Liver (tissue), 9 donors: ENCODE data around the gene PPP2R5A. TPM values are rescaled to one million over a fixed set of nuclear protein-coding genes. Genes with fewer than 3 reads are reported as not detected.

Experiments
- DNase-seq: peaks from one replicate; pipeline ENCODE4 v3.0.0-alpha.2; 2017; ENCODE audit warnings: low spot score
- H3K27ac ChIP-seq, 2 donors: one replicate each; pipeline ENCODE4 v1.7.0; 2013; ENCODE audit warnings: inconsistent platforms in 2 of 2, low read length in 2 of 2, control low read depth in 1 of 2, low read depth in 1 of 2, mild to moderate bottlenecking in 1 of 2
- H3K27me3 ChIP-seq, 4 donors: one replicate each; pipeline versions ENCODE4 v1.6.1 to v1.7.0; 2013; ENCODE audit warnings: low read length in 3 of 4, inconsistent platforms in 1 of 4, mild to moderate bottlenecking in 1 of 4, moderate library complexity in 1 of 4; ENCODE audit not compliant: control insufficient read depth in 4 of 4, insufficient read depth in 4 of 4
- H3K36me3 ChIP-seq, 4 donors: one replicate each; pipeline versions ENCODE4 v1.6.1 to v1.7.0; 2013; ENCODE audit warnings: low read length in 3 of 4, mild to moderate bottlenecking in 3 of 4, low read depth in 1 of 4, moderate library complexity in 1 of 4; ENCODE audit not compliant: control insufficient read depth in 4 of 4, insufficient read depth in 3 of 4
- H3K4me1 ChIP-seq, 4 donors: one replicate each; pipeline versions ENCODE4 v1.6.1 to v1.7.0; 2013; ENCODE audit warnings: low read length in 3 of 4, mild to moderate bottlenecking in 3 of 4, moderate library complexity in 1 of 4; ENCODE audit not compliant: control insufficient read depth in 4 of 4, insufficient read depth in 4 of 4
- H3K4me3 ChIP-seq, 3 donors: one replicate each; pipeline versions ENCODE4 v1.6.1 to v1.7.0; 2013; ENCODE audit warnings: low read length in 3 of 3, control low read depth in 1 of 3, low read depth in 1 of 3, mild to moderate bottlenecking in 1 of 3
- H3K9ac ChIP-seq, 2 donors: one replicate each; pipeline ENCODE4 v1.7.0; 2013; ENCODE audit warnings: low read length in 2 of 2, mild to moderate bottlenecking in 2 of 2, moderate library complexity in 2 of 2, control low read depth in 1 of 2, low read depth in 1 of 2
- H3K9me3 ChIP-seq, 4 donors: one replicate each; pipeline versions ENCODE4 v1.6.1 to v1.7.0; 2013; ENCODE audit warnings: low read length in 3 of 4; ENCODE audit not compliant: control insufficient read depth in 4 of 4
- EGR1 ChIP-seq, 2 donors: IDR thresholded peaks; 2 replicates each; pipeline ENCODE4 v1.6.1; 2016 to 2018; ENCODE audit warnings: antibody characterized with exemption in 2 of 2, low read depth in 2 of 2
- FOXA1 ChIP-seq: IDR thresholded peaks from 2 replicates; pipeline ENCODE4 v1.6.1; 2016; ENCODE audit warnings: antibody characterized with exemption
- FOXA2 ChIP-seq: IDR thresholded peaks from 2 replicates; pipeline ENCODE4 v1.6.1; 2016; ENCODE audit warnings: antibody characterized with exemption
- GABPA ChIP-seq, 2 donors: IDR thresholded peaks in 1 of 2; conservative IDR thresholded peaks in 1 of 2; 2 replicates each; pipeline ENCODE4 v1.6.1; 2016; ENCODE audit warnings: antibody characterized with exemption in 2 of 2, mild to moderate bottlenecking in 1 of 2, moderate library complexity in 1 of 2
- HNF4A ChIP-seq, 2 donors: conservative IDR thresholded peaks; 2 replicates each; pipeline ENCODE4 v1.6.1; 2016; ENCODE audit warnings: antibody characterized with exemption in 2 of 2, mild to moderate bottlenecking in 2 of 2
- HNF4G ChIP-seq: IDR thresholded peaks from 2 replicates; pipeline ENCODE4 v1.6.1; 2016; ENCODE audit warnings: antibody characterized with exemption
- JUND ChIP-seq, 2 donors: IDR thresholded peaks; 2 replicates each; pipeline ENCODE4 v1.6.1; 2016; ENCODE audit warnings: antibody characterized with exemption in 2 of 2
- NR2F2 ChIP-seq: IDR thresholded peaks from 2 replicates; pipeline ENCODE4 v1.6.1; 2016; ENCODE audit warnings: antibody characterized with exemption
- RAD21 ChIP-seq, 2 donors: IDR thresholded peaks; 2 replicates each; pipeline ENCODE4 v1.6.1; 2016; ENCODE audit warnings: antibody characterized with exemption in 2 of 2, mild to moderate bottlenecking in 2 of 2
- RXRA ChIP-seq, 2 donors: IDR thresholded peaks; 2 replicates each; pipeline ENCODE4 v1.6.1; 2017 to 2018; ENCODE audit warnings: antibody characterized with exemption in 2 of 2, mild to moderate bottlenecking in 1 of 2
- SP1 ChIP-seq: IDR thresholded peaks from 2 replicates; pipeline ENCODE4 v1.6.1; 2018; ENCODE audit warnings: antibody characterized with exemption, mild to moderate bottlenecking
- TAF1 ChIP-seq: conservative IDR thresholded peaks from 2 replicates; pipeline ENCODE4 v1.6.1; 2016; ENCODE audit warnings: antibody characterized with exemption, mild to moderate bottlenecking
- YY1 ChIP-seq: IDR thresholded peaks from 2 replicates; pipeline ENCODE4 v1.6.1; 2016; ENCODE audit warnings: antibody characterized with exemption, mild to moderate bottlenecking
- ZBTB33 ChIP-seq: IDR thresholded peaks from 2 replicates; pipeline ENCODE4 v1.6.1; 2016; ENCODE audit warnings: antibody characterized with exemption
- WGBS: extraction: QIAGEN DNeasy Blood & Tissue Kit; methylation state at CpG from one replicate; pipeline ENCODE4 v1.1.7; 2013; 5-methylcytosine and 5-hydroxymethylcytosine counted together
- polyA plus RNA-seq, 2 donors: library from polyadenylated mRNA; stranded (reverse) in 1 of 2; unstranded in 1 of 2; fragments of 200-250 nt in 1 of 2; fragments of >200 nt in 1 of 2; fragmentation: Nextera tagmentation in 1 of 2; extraction: Ambion mirVana in 1 of 2; gene quantifications; one replicate each; pipeline versions ENCODE4 v1.2.1 to v1.2.3, GENCODE V29; 2013 to 2015
- total RNA-seq, 2 donors: library from RNA; depleted of rRNA; stranded (reverse); fragments of >200 nt; gene quantifications; one replicate each; pipeline ENCODE4 v1.2.3, GENCODE V29; 2014
- TF ChIP-seq, protein P1 (sequence below): IDR thresholded peaks from 2 replicates; pipeline ENCODE4 v1.6.1; 2016; ENCODE audit warnings: antibody characterized with exemption, mild to moderate bottlenecking
- TF ChIP-seq, protein P2 (sequence below): IDR thresholded peaks from 2 replicates; pipeline ENCODE4 v1.6.1; 2016; ENCODE audit warnings: antibody characterized with exemption
- TF ChIP-seq, protein P3 (sequence below): IDR thresholded peaks from 2 replicates; pipeline ENCODE4 v1.6.1; 2016; ENCODE audit warnings: antibody characterized with exemption
- TF ChIP-seq, protein P4 (sequence below): fragments of 150-350 bp; IDR thresholded peaks from 2 replicates; pipeline ENCODE4 v1.5.1; 2017; ENCODE audit warnings: improper control_type of control experiment, low read depth, low read length; ENCODE audit not compliant: missing input control
- donor health status: healthy.
- donor health status: healthy.
- donor health status: healthy.
- donor health status: healthy.
- donor health status: healthy.

Gene PPP2R5A
- total and polyA plus RNA-seq, 4 donors, result 22.9 to 40.7 (median 28.5) TPM

GRCh38 chr1:212254853-212255363 lies 30.3 kb upstream of the PPP2R5A start:
- H3K27ac ChIP-seq, result peak overlapping the region; percentile 90 to 93
- no peaks in the 10 kb centered on the region for H3K36me3 ChIP-seq
- no peak overlapping the region for H3K4me3 ChIP-seq
- peak overlapping the region in 1 of 2 donors; percentile 29 for H3K9ac ChIP-seq
- H3K4me1 ChIP-seq, result peaks cover 17 to 37% (median 32%) of the 10 kb centered on the region in 4 donors
- TF ChIP-seq YY1, result peak; percentile 56
- TF ChIP-seq, protein P1, sequence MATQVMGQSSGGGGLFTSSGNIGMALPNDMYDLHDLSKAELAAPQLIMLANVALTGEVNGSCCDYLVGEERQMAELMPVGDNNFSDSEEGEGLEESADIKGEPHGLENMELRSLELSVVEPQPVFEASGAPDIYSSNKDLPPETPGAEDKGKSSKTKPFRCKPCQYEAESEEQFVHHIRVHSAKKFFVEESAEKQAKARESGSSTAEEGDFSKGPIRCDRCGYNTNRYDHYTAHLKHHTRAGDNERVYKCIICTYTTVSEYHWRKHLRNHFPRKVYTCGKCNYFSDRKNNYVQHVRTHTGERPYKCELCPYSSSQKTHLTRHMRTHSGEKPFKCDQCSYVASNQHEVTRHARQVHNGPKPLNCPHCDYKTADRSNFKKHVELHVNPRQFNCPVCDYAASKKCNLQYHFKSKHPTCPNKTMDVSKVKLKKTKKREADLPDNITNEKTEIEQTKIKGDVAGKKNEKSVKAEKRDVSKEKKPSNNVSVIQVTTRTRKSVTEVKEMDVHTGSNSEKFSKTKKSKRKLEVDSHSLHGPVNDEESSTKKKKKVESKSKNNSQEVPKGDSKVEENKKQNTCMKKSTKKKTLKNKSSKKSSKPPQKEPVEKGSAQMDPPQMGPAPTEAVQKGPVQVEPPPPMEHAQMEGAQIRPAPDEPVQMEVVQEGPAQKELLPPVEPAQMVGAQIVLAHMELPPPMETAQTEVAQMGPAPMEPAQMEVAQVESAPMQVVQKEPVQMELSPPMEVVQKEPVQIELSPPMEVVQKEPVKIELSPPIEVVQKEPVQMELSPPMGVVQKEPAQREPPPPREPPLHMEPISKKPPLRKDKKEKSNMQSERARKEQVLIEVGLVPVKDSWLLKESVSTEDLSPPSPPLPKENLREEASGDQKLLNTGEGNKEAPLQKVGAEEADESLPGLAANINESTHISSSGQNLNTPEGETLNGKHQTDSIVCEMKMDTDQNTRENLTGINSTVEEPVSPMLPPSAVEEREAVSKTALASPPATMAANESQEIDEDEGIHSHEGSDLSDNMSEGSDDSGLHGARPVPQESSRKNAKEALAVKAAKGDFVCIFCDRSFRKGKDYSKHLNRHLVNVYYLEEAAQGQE, result peak; percentile 82
- TF ChIP-seq, protein P2, sequence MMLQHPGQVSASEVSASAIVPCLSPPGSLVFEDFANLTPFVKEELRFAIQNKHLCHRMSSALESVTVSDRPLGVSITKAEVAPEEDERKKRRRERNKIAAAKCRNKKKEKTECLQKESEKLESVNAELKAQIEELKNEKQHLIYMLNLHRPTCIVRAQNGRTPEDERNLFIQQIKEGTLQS, result peak; percentile 97
- TF ChIP-seq TAF1, result no peak
- peak; percentile 97 for TF ChIP-seq SP1
- TF ChIP-seq NR2F2, result no peak
- TF ChIP-seq HNF4G, result peak; percentile 95
- TF ChIP-seq GABPA (IDR thresholded peaks at IDR 0.05 in 1 of 2, conservative IDR thresholded peaks at IDR 0.05 in 1 of 2), result peak in 1 of 2 donors; percentile 5
- TF ChIP-seq RAD21 (IDR thresholded peaks at IDR 0.05), result peak; percentile 45 to 62
- peak; percentile 47 to 76 for TF ChIP-seq JUND (IDR thresholded peaks at IDR 0.05)
- TF ChIP-seq ZBTB33, result peak; percentile 51
- peak; percentile 96 to 97 for TF ChIP-seq HNF4A (conservative IDR thresholded peaks at IDR 0.05)
- no peak for TF ChIP-seq EGR1 (IDR thresholded peaks at IDR 0.05; ENCODE audit: low read depth in 2 of 2)
- peak; percentile 81 to 90 for TF ChIP-seq RXRA (IDR thresholded peaks at IDR 0.05)
- peak; percentile 19 for TF ChIP-seq FOXA1
- TF ChIP-seq FOXA2, result peak; percentile 61
- TF ChIP-seq, protein P3, sequence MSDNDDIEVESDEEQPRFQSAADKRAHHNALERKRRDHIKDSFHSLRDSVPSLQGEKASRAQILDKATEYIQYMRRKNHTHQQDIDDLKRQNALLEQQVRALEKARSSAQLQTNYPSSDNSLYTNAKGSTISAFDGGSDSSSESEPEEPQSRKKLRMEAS, result peak; percentile 87
- TF ChIP-seq, protein P4, sequence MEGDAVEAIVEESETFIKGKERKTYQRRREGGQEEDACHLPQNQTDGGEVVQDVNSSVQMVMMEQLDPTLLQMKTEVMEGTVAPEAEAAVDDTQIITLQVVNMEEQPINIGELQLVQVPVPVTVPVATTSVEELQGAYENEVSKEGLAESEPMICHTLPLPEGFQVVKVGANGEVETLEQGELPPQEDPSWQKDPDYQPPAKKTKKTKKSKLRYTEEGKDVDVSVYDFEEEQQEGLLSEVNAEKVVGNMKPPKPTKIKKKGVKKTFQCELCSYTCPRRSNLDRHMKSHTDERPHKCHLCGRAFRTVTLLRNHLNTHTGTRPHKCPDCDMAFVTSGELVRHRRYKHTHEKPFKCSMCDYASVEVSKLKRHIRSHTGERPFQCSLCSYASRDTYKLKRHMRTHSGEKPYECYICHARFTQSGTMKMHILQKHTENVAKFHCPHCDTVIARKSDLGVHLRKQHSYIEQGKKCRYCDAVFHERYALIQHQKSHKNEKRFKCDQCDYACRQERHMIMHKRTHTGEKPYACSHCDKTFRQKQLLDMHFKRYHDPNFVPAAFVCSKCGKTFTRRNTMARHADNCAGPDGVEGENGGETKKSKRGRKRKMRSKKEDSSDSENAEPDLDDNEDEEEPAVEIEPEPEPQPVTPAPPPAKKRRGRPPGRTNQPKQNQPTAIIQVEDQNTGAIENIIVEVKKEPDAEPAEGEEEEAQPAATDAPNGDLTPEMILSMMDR, result no peak
- no peaks in the 10 kb centered on the region for H3K27me3 ChIP-seq
- 27% methylated on average over 7 of the region's 7 CpGs for WGBS
- peak; percentile 49 for DNase-seq
- no peaks in the 10 kb centered on the region for H3K9me3 ChIP-seq
